Body of pancreas (tissue), 4 donors: ENCODE data around the gene LRP1. TPM values are rescaled to one million over a fixed set of nuclear protein-coding genes. Genes with fewer than 3 reads are reported as not detected.
A peak's percentile ranks its signal among the peaks of the same experiment; 100 is the strongest.

Source experiments
- ATAC-seq: fragments of 150-250 bp; one replicate; pipeline ENCODE4 v1.9.1; 2016
- DNase-seq, 4 donors: peaks; one replicate each; pipeline ENCODE4 v3.0.0-alpha.2; 2019
- H3K27ac ChIP-seq, 4 donors: fragments of 200-600 bp; sonication (generic); 1 replicate in 3 of 4; 2 replicates in 1 of 4; pipeline versions ENCODE4 v1.5.1 to v1.6.1; 2016 to 2019; ENCODE audit warnings: mild to moderate bottlenecking in 1 of 4, mixed read lengths in 1 of 4, moderate library complexity in 1 of 4
- H3K27me3 ChIP-seq, 2 donors: fragments of 200-600 bp; sonication (generic); one replicate each; pipeline ENCODE4 v1.6.0; 2016; ENCODE audit warnings: mild to moderate bottlenecking in 1 of 2
- H3K36me3 ChIP-seq, 2 donors: fragments of 200-600 bp; sonication (generic); replicated peaks in 1 of 2; 2 replicates each; pipeline ENCODE4 v1.5.1; 2016; ENCODE audit warnings: low read depth in 2 of 2; ENCODE audit not compliant: insufficient read depth in 1 of 2
- H3K4me1 ChIP-seq: fragments of 200-600 bp; sonication (generic); one replicate; pipeline ENCODE4 v1.6.0; 2016
- H3K4me3 ChIP-seq, 2 donors: fragments of 200-600 bp; sonication (generic); 1 replicate in 1 of 2; 2 replicates in 1 of 2; pipeline ENCODE4 v1.5.1; 2016 to 2019
- H3K9me3 ChIP-seq, 3 donors: fragments of 200-600 bp; sonication (generic); 1 replicate in 2 of 3; 2 replicates in 1 of 3; pipeline ENCODE4 v1.5.1; 2016
- CTCF ChIP-seq, 7 experiments: fragments of 450-650 bp in 4 of 7; fragments of 200-600 bp in 3 of 7; sonication (generic) in 3 of 7; IDR thresholded peaks; one replicate each; pipeline ENCODE4 v1.5.1; 2016 to 2019; ENCODE audit warnings: antibody characterized with exemption in 7 of 7
- POLR2A ChIP-seq, 3 donors: fragments of 450-650 bp; IDR thresholded peaks; one replicate each; pipeline ENCODE4 v1.6.1; 2016; ENCODE audit warnings: antibody characterized with exemption in 3 of 3, mild to moderate bottlenecking in 2 of 3
- WGBS, 2 donors: methylation state at CpG; one replicate each; pipeline ENCODE4 v1.1.5; 2017; 5-methylcytosine and 5-hydroxymethylcytosine counted together
- intact Hi-C: fragments of 100-400 bp; cut with DNase I; formaldehyde crosslinking; loops from one replicate; pipeline ENCODE4 v1.15.1; 2023
- total RNA-seq, 2 donors: library from RNA; depleted of rRNA; stranded (reverse); fragments of >200 nt; gene quantifications; one replicate each; pipeline ENCODE4 v1.1.0, GENCODE V29; 2016

LRP1 gene
- total RNA-seq, 2 donors from 2014 or later = 61.2 to 162 TPM

GRCh38 chr12:57145460-57146059, 17.3 kb downstream of the LRP1 start:
- WGBS, 2 donors = 58 to 72% methylated on average over 9 to 10 of the region's 10 CpGs
- H3K9me3 ChIP-seq = no peaks in the 10 kb centered on the region
- H3K36me3 ChIP-seq = peaks cover 0 to 4% of the 10 kb centered on the region in 2 donors
- intact Hi-C loops = no loop called here
- H3K27me3 ChIP-seq = no peaks in the 10 kb centered on the region
- DNase-seq = no peak
- H3K27ac ChIP-seq = no peak overlapping the region
- no peaks in the 10 kb centered on the region for H3K4me1 ChIP-seq
- ATAC-seq = no peak
- H3K4me3 ChIP-seq = no peak overlapping the region
- TF ChIP-seq CTCF (IDR thresholded peaks at IDR 0.05) (no peak), POLR2A (IDR thresholded peaks at IDR 0.05) (no peak)

GRCh38 chr12:57146092-57146491, 17.8 kb downstream of the LRP1 start:
- 17 to 75% methylated on average over 1 to 2 of the region's 2 CpGs for WGBS, 2 donors
- Histone ChIP-seq H3K4me1 (no peaks in the 10 kb centered on the region), H3K36me3 (peaks cover 0 to 4% of the 10 kb centered on the region in 2 donors)

GRCh38 chr12:57146961-57147944, 19.0 kb downstream of the LRP1 start, which contains the start of gene LRP1-AS:
TSS of gene LRP1-AS (minus strand) at chr12:57147619.
- H3K27me3 ChIP-seq = no peaks in the 10 kb centered on the region
- no peaks in the 10 kb centered on the region for H3K9me3 ChIP-seq
- peak within 1 kb of the TSS in 2 of 4 donors; percentile 24 to 30 for H3K27ac ChIP-seq
- no peak for DNase-seq
- H3K36me3 ChIP-seq = peaks cover 0 to 3% of the 10 kb centered on the region in 2 donors
- peaks cover 4% of the 10 kb centered on the region for H3K4me1 ChIP-seq
- intact Hi-C loops = no loop called here
- no peak for ATAC-seq
- WGBS, 2 donors = 72 to 79% methylated on average over 6 to 8 of the region's 8 CpGs
- TF ChIP-seq CTCF (IDR thresholded peaks at IDR 0.05) (no peak), POLR2A (IDR thresholded peaks at IDR 0.05) (no peak)
- H3K4me3 ChIP-seq = no peak within 1 kb of the TSS

More at GRCh38 chr12:57146092-57146491, 17.8 kb downstream of the LRP1 start:
- intact Hi-C loops = no loop called here
- H3K4me3 ChIP-seq = no peak overlapping the region
- ATAC-seq (no peak), DNase-seq (no peak)
- no peak overlapping the region for H3K27ac ChIP-seq
- no peaks in the 10 kb centered on the region for H3K9me3 ChIP-seq
- no peak for TF ChIP-seq CTCF (IDR thresholded peaks at IDR 0.05)
- TF ChIP-seq POLR2A (IDR thresholded peaks at IDR 0.05) = no peak
- no peaks in the 10 kb centered on the region for H3K27me3 ChIP-seq

- peaks cover 0 to 3% of the 10 kb centered on the region in 2 donors for H3K36me3 ChIP-seq
- peak overlapping the region in 2 of 4 donors; percentile 58 to 69 for H3K27ac ChIP-seq
- DNase-seq (peak in 3 of 4 donors; percentile 32 to 64 (median 39)), ATAC-seq (no peak)
- no peaks in the 10 kb centered on the region for H3K9me3 ChIP-seq
- WGBS, 2 donors = 73 to 83% methylated on average over 3 to 4 of the region's 4 CpGs
- H3K27me3 ChIP-seq = no peaks in the 10 kb centered on the region
- no peak overlapping the region for H3K4me3 ChIP-seq
- intact Hi-C loops = no loop called here
- TF ChIP-seq CTCF (IDR thresholded peaks at IDR 0.05) = no peak
- no peak for TF ChIP-seq POLR2A (IDR thresholded peaks at IDR 0.05)
- peaks cover 4% of the 10 kb centered on the region for H3K4me1 ChIP-seq
These were observed 20.4 kb downstream of the LRP1 start for GRCh38 chr12:57148469-57149244.
